HG03159 (cell line): ENCODE data around the gene PHLDB2.
A peak's percentile ranks its signal among the peaks of the same experiment; 100 is the strongest.

Experiments
- ATAC-seq: cut with Tn5 transposase; IDR thresholded peaks from one replicate; pipeline ENCODE4 v1.9.1; 2021; ENCODE audit warnings: mild to moderate bottlenecking, moderate library complexity; ENCODE audit not compliant: unreplicated experiment

The PHLDB2 gene

DNA sequence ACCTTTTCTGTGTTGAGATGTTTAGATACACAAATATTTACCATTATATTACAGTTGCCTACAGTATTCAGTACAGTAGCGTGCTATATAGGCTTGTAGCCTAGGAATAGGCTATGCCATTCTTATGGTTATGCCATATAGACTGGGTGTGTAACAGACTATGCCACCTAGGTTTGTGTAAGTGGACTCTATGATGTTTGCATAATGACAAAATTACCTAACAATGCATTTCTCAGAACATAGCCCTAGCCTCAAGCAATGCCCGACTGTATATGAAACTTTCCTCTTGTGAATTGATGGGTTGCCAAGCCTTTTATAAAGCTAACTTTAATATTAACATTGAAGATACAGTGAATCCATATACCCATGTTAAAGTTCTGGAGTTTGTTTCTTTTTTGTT lies 10.3 kb upstream of the PHLDB2 start:
- no peak for ATAC-seq

DNA sequence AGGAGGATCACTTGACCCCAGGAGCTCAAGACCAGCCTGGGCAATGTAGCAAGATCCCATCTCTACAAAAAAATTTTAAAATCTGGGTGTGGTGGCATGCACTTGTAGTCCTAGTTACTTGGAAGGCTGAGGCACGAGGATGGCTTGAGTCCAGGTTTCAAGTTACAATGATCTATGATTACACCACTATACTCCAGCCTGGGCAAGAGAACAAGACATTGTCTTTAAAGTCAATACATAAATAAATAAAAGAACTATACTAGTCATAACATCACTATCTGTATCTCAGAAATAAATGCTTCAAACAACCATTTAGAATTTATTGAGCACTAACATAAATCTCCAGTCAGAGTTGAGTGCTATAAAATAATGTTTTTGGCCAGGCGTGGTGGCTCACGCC lies 8.5 kb upstream of the PHLDB2 start:
- no peak for ATAC-seq

DNA sequence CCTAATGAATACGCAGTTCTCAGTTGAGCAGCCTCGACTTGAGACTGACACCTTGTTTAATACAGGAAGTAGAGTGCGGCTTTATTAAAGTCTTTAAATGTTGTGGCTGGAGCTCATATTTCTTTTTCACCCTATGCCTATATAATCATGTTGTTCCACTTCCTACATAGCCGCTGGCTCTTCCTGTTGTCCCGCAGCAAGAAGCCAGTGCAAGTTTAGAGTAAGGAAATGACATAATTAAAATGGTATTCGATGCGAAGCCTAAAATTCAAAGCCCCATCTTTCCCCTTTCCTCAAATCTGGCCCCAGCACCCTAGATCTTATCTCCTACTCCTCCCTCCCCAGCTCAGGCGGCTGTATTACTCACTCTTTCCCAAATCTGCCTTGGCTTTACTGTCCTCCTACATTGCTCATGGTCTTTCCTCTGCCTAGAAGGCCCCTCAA lies 7.5 kb upstream of the PHLDB2 start:
- ATAC-seq: no peak

DNA sequence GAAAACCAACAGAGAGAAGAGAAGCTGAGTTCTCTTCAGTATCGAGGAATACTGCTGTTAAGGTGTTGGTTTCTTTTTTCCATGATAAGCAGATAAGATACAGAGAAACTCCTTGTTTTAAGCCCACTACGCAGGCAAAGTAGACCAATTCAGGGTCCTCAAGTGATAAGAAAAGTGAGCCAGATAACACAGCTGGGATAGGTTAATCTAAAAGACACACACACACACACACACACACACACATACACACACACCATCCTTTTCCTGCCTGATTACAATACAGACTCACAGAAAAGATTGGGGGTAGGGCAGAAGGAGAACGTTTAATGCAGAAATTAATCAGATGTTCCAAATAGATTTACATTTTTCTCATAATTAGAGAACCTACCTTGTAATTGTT lies 6.5 kb upstream of the PHLDB2 start:
- ATAC-seq: no peak

DNA sequence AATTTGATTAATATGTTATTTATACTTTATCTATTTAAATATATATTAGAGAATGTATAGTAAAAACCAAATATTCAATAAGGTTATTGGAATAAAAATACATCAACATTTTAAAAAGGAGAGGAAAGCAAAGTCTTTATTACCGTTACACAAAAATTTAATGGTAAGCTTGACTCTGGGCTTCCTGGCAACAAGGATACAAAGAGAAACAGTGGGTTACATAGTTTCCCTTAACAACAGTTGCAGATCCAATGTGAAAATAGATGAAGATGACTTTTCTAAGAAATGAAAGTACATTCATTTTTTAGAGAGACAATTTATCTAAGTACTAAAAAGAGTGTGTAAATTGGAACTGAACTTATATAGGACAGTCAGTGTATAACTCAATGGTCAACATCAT lies 6.0 kb upstream of the PHLDB2 start:
- no peak for ATAC-seq

DNA sequence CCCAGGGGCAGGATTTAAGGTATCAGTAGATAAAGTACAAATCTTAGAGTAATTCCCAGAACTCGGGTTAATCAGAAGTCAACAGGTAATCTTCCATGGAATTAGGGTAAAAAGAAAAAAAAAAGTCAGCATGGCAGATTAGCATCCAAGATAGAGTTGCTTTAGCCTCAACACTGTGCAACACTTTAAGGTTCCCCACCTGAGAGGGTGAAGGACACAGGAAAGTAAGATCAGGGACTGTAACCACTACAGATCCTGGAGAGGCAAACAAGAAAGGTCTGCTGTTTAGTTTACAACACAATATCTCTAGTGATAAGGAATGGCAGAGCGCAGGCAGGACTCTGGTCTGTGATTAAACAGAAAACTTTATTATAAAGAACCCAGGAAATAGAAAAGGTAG lies 4.1 kb upstream of the PHLDB2 start:
- no peak for ATAC-seq

DNA sequence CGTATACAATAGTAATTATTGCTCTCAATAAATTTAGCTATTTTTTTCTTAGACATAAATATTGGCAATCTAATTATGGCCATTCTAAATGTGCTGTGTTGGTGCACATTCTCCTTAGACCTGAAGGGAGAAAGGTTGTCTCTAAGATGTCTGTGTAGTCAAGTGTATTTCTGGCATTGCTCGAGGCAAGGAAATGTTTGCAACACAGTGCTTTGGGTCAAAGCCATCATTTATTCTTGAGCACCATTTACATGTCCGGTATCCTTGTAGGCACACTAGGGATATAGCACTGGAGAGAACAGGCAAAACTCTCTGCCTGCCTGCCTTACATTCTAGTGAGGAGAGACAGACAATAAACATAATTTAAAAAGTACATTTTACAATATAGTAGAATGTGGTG lies 2.6 kb upstream of the PHLDB2 start:
- ATAC-seq: no peak

DNA sequence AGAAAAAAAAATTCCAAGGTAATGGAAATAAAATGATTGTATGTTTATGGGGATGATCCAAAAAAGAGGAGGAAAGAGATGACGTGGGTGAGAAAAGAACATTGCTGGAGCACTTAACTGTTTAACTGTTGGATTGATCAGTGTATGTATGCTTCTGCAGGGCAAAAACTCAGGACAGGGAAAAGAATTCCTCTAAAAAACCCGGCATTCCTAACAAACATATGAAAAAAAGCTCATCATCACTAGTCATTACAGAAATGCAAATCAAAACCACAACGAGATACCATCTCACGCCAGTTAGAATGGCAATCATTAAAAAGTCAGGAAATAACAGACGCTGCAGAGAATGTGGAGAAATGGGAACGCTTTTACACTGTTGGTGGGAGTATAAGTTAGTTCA lies 1.6 kb upstream of the PHLDB2 start:
- no peak for ATAC-seq

DNA sequence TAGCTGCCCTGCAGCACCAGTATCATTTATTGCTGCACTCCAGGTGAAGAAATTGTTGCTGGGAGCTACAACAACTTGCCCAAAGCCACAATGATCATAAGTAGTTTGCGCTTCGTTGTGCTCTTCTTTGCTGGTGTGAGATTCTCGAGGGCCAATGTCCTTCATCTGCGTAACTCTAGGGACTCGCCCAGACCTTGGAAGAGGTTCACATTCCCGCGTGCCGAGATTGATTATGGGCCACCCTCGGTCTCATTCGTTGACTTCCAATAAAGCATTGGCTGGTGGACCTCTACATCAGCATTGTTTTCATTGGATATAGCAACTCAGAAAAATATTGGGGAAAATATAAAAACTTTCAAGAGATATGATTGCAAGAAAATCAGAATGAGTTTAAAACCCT lies 423 bp upstream of the PHLDB2 start:
- no peak for ATAC-seq

DNA sequence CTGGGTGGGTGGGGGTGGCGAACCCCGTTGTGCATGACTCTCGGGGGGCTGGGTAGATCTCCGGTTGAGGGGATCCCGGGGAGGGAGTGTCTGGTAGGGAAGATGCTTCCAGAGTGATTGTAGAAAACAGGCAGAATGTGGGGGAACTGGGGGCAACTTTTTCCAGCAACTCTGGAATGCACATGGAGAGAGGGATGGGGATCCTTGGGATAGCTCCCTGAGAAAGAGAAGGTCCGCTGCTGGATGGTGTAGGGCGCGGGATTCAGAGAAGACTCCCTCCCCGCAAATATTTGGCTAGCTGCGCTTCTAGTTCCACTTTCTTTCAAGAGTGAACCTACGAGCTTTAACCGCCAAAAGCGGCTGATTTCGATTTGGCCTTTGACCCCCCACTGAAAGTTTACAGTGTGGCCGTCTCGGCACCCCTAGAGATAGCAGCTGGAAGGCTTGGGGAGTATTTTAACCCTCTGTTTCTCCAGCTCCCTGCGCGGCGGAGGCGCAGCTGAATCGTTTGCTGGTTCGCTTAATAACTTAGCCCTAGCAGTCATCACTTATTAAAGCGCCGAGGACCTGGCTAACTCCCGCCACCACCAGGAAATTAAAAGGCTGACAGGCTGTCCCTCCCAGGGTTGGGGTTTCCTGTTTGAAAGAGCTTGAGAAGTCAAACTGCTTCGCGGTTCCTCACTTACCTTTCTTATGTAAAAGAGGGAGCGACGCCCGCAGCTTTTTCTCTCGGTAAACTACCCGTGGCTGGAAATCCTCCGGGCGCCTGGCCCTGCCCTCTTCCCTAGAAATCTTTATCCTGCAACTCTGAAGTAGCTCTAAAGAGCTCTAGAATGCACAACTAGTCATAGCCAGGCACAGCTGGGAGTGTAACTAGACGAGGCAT lies 1.2 kb downstream of the PHLDB2 start:
- ATAC-seq: peak; percentile 89

DNA sequence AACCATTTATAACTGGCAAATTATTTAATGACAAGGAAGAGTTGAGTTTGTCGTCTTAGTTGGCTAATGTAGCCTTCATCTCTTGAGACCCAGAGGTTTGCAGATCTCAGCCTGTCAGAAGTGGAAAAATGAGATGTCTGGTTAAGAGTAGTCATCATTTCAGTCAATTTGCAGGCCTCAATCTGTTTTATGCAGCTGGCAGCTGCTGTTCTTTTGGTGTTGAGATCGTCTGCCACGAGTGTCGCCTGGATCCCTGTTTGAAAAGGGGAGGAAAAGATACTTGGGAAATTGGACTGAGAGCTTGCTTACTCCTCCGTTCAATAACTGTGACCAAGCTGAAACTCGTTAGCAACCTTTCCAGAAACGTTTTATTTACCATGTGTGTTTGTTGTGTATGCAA lies 2.3 kb downstream of the PHLDB2 start:
- no peak for ATAC-seq

DNA sequence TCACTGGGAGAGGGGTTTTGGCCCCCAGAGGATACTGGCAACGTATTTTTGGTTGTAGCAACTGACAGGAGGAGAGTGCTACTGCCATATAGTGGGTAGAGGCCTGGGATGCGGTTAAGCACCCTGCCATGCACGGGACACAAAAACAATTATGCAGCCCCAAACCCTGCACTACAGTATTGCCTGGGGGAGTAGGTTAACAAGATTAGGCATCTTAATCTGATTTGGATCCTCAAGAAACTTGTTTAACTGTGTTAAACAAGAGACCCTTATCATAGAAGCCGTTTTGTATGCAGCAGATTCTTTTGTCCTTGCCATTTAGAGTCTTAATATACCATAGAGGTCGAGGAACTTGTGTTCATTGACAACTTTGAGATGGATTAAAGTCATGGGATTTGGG lies 3.4 kb downstream of the PHLDB2 start:
- no peak for ATAC-seq

DNA sequence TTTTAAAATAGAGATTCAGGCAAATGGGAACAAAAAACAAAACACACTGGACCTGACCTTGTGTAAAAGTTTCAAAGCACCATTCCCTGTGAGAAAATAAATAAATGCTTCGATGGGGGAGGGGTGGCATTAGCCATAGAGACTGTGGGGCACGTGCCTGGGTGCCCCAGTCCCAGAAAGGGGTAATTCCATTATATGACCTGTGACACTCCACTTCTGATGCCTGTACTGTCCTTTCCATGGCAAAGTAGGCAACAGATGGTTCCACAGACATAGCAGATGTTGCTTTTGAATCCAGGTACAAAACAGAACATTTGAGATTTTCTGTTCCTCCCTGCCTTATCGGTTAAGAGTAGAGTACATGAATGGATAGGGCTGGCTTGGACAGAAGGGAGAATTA lies 3.9 kb downstream of the PHLDB2 start:
- ATAC-seq: no peak

DNA sequence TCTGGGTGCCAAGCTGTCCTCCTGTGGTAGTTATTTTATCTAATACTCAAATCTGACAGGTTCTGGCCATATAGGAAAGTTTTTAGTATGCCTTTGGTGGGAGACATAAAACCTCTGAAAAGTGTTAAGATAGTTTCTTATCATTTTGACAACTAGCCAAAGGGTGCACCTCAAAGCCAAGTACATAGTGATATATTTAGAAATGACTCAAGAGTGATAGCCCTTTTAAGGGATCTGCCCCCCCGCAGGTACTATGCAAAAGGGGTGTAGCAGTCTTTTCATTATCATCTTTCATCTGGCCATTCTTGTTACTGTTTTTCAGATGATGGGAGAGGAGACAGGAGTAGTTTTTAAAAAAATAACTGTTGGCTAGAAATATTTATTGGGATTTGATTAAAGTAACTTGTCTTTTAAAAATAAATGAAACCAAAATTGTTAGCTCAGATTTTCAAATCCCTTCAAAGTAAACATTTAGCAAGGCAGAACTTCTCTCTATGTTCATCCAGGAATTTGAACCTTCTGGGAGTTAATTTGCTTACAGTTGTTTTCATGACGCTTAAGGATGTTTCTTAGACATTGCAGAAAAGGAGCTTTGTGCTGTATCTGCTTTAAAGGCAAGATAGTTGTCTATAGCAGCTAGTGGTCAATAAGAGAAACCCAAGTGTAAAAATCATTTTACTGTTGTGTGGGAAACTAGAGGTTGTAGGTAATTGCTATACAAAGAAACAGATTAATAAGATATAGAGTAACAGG lies 5.1 kb downstream of the PHLDB2 start:
- ATAC-seq: no peak

DNA sequence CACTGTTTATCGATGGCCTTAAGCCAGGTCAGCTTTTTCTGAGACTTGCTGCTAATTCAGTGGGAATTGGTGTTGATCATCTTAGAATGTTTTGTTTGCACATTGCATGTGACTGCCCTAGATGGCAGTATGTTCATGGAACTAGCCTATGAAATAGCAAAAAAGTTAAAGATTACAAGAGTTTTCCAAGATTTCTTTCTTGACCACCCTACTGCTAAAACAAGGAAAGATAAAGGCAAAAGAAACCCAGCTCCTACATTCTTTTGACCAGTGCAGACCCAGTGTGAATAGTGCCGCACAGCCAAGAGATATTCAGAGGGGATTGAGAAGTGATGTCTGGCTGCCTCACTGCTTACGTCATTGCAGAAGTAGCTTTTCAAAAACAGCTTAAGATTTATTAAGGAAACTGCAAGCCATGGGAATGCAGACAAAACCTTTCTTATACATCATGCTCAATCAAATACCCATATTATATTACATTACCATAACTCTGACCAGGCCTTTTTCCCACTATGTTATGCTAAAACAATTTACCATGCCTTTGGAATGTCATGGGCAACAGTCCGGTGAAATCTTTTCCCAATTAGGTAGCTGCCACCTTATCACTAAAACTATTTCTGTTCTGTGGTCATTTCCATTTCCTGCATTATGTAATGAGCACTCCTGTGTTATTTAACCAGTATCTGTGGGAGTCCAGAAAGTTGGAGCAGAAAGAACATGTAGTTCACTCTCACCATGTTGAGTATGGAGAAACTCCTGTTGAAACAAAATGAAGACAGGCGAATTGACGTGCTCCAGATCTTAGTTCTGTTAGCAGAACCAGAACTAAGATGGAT lies 6.0 kb downstream of the PHLDB2 start:
- no peak for ATAC-seq

DNA sequence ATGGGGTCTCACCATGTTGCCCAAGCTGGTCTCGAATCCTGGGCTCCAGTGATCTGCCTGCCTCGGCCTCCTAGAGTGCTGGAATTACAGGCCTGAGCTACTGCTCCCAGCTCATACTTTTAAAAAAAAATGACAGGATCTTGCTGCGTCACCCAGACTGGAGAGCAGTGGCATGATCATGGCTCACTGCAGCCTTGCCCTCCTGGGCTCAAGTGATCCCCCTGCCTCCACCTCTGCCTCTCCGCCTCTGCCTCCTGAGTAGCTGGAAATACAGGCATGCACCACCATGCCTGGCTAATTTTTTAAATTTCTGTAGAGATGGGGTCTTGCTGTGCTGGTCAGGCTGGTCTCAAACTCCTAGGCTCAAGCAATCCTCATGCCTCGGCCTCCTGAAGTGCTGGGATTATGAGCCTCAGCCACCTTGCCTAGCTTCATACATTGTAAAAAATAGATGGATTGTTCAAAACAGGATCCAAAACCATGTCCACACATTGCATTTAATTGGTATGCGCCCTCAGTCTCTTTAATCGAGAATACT lies 8.9 kb downstream of the PHLDB2 start:
- no peak for ATAC-seq

DNA sequence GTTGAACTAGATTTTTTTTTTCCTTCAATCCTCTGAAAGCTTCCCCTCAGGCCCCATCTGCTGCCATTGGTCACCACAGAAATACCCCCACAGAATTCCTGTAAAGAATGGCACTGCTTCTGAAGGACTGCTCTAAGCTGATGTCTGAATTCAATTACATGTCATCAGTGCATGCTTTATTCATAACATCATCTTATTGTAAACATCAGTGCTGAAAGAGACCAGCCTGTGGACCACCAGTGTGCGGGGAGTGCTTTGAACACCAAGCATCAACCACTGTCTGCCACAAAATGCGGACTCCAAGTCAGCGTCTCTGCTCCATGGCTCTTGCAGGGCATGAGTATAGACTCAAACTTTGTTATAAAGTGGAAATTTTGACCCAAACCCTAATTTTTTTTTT lies 11.6 kb downstream of the PHLDB2 start:
- no peak for ATAC-seq

DNA sequence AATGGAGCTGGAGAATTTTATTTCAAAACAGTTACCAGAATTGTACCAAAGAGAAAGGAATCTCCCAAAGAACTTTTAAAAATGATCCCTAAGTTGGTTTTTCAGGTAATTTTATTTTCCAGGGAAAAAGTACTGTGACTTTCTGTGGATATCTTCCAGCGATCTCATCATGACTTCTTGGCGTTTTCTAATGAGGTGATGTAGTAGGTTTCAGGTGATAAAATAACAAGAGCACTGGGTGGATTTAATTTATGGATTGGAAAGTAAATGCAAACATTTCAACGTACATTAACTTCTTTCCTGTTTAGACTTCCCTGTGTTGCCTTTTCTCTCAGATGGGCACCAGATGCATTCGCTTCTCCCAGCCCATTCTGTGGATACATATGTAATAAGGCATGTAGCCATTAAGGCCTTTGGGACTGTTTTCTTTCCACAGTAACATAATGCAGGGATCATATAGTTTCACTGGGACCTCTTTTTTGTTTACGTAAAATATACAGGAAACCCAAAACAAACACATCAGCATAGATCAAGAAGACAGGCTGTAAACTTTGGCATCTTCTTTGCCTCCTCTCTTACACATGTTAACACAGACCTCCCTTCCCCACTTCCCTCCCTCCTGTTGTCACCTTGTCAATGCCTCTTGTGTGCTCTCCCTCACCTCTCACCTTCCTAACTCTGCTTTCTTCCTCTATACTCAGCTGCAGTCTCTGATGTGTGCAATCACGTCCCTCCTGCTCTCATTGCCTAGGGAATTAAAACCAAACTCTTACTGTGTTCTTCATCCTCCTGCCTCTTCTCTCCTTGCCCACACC lies 13.0 kb downstream of the PHLDB2 start:
- no peak for ATAC-seq

DNA sequence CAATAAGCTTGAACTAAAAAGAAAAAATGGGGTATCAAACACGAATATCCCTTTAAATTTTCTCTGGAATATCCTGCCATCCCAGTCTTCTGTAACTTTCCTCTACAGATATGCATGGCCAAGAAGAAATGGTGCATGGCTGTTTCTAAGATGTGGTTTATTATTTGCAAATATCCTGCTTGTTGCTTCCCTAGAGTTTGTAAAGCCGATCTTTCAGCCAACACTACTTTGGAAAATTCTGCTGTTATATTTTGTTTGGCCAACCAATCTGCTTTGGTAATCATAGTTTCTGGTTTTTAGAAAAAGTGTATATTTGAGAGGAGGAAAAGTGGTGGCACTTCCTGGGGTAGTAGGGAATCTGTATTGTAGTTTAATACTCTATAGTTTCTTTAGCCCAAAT lies 13.9 kb downstream of the PHLDB2 start:
- no peak for ATAC-seq

DNA sequence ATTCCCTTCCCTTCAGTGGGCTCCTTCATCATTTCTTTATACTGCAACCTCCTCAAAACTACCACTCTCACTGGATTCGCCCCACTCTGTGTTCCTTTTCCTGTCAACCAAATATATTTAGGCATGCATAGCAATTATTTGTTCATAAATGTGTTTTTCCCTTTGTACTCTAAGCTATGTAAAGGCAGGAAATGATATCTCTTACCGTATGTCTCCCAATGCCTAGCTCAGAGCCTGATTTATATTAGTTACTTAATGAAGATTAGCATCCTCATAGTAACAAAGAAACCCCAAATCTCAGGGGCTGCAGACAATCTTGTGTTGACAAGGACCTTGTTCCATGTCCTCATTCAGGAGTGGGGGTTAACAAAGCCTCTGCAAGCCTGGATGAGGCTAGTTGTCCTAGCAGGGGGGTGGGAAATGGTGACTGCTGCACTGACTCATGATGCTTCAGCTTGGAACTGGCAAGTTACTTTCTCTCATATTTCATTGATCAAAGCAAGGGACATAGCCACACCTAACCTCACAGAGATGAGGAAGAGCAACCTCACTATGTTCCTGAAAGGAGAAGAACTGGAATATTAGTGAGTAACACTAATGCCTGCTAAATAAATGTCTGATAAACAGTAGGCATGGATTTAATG lies 15.2 kb downstream of the PHLDB2 start:
- ATAC-seq: no peak
